Measurements from ENCODE around the gene FAM20B.
"Not testable (repeated sequence)": the region's sequence is repeated elsewhere in the genome, so short reads cannot be mapped to it uniquely, and the experiment has no call there.

FAM20B gene

GRCh38 chr1:179023946-179024650, 1.6 kb upstream of the FAM20B start:
- no peak for DNase-seq

GRCh38 chr1:179025975-179026812, 500 bp downstream of the FAM20B start:
- peak in 52 of 58 donors; percentile 18 to 83 (median 63) for DNase-seq

- DNase-seq = no peak
Measured at GRCh38 chr1:179026813-179027669, 1.3 kb downstream of the FAM20B start.

- DNase-seq = no peak
Measured at GRCh38 chr1:179029321-179029759, 3.6 kb downstream of the FAM20B start.

GRCh38 chr1:179030130-179030529, 4.4 kb downstream of the FAM20B start:
- DNase-seq = no peak

GRCh38 chr1:179030683-179031082, 5.0 kb downstream of the FAM20B start:
- DNase-seq = no peak

GRCh38 chr1:179031284-179031683, 5.6 kb downstream of the FAM20B start:
- no peak for DNase-seq

GRCh38 chr1:179031855-179032513, 6.3 kb downstream of the FAM20B start:
- no peak for DNase-seq

- DNase-seq = no peak
Measured at GRCh38 chr1:179034720-179035119, 9.0 kb downstream of the FAM20B start.

- DNase-seq = no peak
Measured at GRCh38 chr1:179036844-179037465, 11.3 kb downstream of the FAM20B start.

GRCh38 chr1:179038528-179039281, 13.0 kb downstream of the FAM20B start:
- no peak for DNase-seq

- DNase-seq = not testable (repeated sequence)
Measured at GRCh38 chr1:179039502-179040174, 13.9 kb downstream of the FAM20B start.

GRCh38 chr1:179040175-179040551, 14.5 kb downstream of the FAM20B start:
- DNase-seq = not testable (repeated sequence)

- no peak for DNase-seq
Measured at GRCh38 chr1:179042087-179042486, 16.4 kb downstream of the FAM20B start.

- DNase-seq = no peak
Measured at GRCh38 chr1:179042700-179043099, 17.0 kb downstream of the FAM20B start.

GRCh38 chr1:179043266-179043665, 17.6 kb downstream of the FAM20B start:
- DNase-seq = no peak

- DNase-seq = no peak
Measured at GRCh38 chr1:179043907-179044306, 18.2 kb downstream of the FAM20B start.

- DNase-seq = no peak
Measured at GRCh38 chr1:179046808-179047635, 21.3 kb downstream of the FAM20B start.

All from anterior cingulate cortex (tissue), 58 donors.